Right lobe of liver (tissue), 6 donors: Measurements from ENCODE around the gene CTBP1. TPM values are rescaled to one million over a fixed set of nuclear protein-coding genes. Genes with fewer than 3 reads are reported as not detected.

Experiments used
- ATAC-seq, 4 donors: fragments of 200-7000 bp; cut with Tn5 transposase; one replicate each; pipeline ENCODE4 v1.9.1; 2020; ENCODE audit warnings: mild to moderate bottlenecking in 4 of 4, moderate library complexity in 4 of 4
- DNase-seq, 3 donors: peaks; one replicate each; pipeline ENCODE4 v3.0.0-alpha.2; 2020
- H3K27ac ChIP-seq, 3 donors: fragments of 200-600 bp; one replicate each; pipeline ENCODE4 v1.8.0; 2022
- H3K27me3 ChIP-seq, 2 donors: fragments of 200-600 bp; one replicate each; pipeline ENCODE4 v1.8.0; 2022
- H3K36me3 ChIP-seq, 4 donors: fragments of 200-600 bp; sonication (generic) in 1 of 4; one replicate each; pipeline versions ENCODE4 v1.5.1 to v1.8.0; 2017 to 2022; ENCODE audit warnings: control low read depth in 1 of 4
- H3K4me1 ChIP-seq, 4 donors: fragments of 200-600 bp; sonication (generic) in 1 of 4; one replicate each; pipeline versions ENCODE4 v1.5.1 to v1.8.0; 2017 to 2022; ENCODE audit warnings: control low read depth in 1 of 4
- H3K4me3 ChIP-seq, 3 donors: fragments of 200-600 bp; one replicate each; pipeline ENCODE4 v1.8.0; 2022
- H3K9me3 ChIP-seq, 4 donors: fragments of 200-600 bp; sonication (generic) in 1 of 4; one replicate each; pipeline versions ENCODE4 v1.5.1 to v1.8.0; 2017 to 2022; ENCODE audit warnings: control low read depth in 1 of 4
- POLR2A ChIP-seq: fragments of 450-650 bp; IDR thresholded peaks from one replicate; pipeline ENCODE4 v1.6.1; 2017; ENCODE audit warnings: antibody characterized with exemption, mild to moderate bottlenecking
- WGBS: methylation state at CpG from one replicate; pipeline ENCODE4 v1.1.6; 2018; ENCODE audit warnings: low coverage, low lambda C conversion rate; ENCODE audit not compliant: insufficient coverage; ENCODE audit errors: missing lambda C conversion rate; 5-methylcytosine and 5-hydroxymethylcytosine counted together
- intact Hi-C, 2 donors: fragments of 100-400 bp; cut with DNase I; formaldehyde crosslinking; loops; one replicate each; pipeline versions ENCODE4 v1.11.2 to v1.14.1; 2022
- total RNA-seq, 6 experiments: library from RNA; depleted of rRNA in 2 of 6; stranded (reverse); fragments of >200 nt in 2 of 6; fragmentation: NEBNext Ultra II Directional in 3 of 6; extraction: Animal tissue kit (Norgen Biotek cat#: 25700) in 3 of 6; gene quantifications; one replicate each; pipeline versions ENCODE4 v1.1.0 to v1.2.4, GENCODE V29; 2016 to 2023
- TF ChIP-seq, protein P1 (sequence below), 4 donors: fragments of 200-600 bp in 3 of 4; fragments of 450-650 bp in 1 of 4; IDR thresholded peaks; one replicate each; pipeline versions ENCODE4 v1.5.1 to v1.8.0; 2016 to 2022; ENCODE audit warnings: antibody characterized with exemption in 4 of 4, mild to moderate bottlenecking in 2 of 4
- donor health status: DM: no; HTN: yes; CAD: no.
- donor health status: DM: no; HTN: no; CAD: no.
- donor health status: DM: no; HTN: no; CAD: no.
- donor health status: DM: no; HTN: yes; CAD: no.
- donor health status: DM: no; HTN: yes; CAD: no.

CTBP1 gene
- total RNA-seq, 6 experiments from 2014 or later = 74.8 to 85.5 (median 79.4) TPM

DNA sequence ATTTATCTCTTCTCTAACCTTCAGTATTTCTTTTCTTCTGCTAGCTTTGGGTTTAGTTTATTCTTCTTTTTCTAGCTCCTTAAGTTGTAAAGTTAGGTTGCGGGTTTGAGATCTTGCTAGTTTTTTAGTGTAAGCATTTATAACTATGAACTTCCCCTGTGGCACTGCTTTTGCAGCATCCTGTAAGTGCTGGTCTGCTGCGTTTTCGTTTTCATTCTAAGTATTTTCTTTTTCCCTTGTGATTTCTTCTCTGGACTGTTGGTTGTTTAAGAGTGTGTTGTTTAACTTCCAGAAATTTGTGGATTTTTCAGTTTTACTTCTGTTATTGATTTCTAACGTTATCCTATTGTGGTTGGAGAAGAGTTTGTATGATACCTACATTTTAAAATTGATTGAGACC lies 11.0 kb upstream of the CTBP1 start:
- H3K36me3 ChIP-seq = no peaks in the 10 kb centered on the region
- TF ChIP-seq, protein P1, sequence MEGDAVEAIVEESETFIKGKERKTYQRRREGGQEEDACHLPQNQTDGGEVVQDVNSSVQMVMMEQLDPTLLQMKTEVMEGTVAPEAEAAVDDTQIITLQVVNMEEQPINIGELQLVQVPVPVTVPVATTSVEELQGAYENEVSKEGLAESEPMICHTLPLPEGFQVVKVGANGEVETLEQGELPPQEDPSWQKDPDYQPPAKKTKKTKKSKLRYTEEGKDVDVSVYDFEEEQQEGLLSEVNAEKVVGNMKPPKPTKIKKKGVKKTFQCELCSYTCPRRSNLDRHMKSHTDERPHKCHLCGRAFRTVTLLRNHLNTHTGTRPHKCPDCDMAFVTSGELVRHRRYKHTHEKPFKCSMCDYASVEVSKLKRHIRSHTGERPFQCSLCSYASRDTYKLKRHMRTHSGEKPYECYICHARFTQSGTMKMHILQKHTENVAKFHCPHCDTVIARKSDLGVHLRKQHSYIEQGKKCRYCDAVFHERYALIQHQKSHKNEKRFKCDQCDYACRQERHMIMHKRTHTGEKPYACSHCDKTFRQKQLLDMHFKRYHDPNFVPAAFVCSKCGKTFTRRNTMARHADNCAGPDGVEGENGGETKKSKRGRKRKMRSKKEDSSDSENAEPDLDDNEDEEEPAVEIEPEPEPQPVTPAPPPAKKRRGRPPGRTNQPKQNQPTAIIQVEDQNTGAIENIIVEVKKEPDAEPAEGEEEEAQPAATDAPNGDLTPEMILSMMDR (IDR thresholded peaks at IDR 0.05) = no peak
- TF ChIP-seq POLR2A = no peak
- no peaks in the 10 kb centered on the region for H3K4me1 ChIP-seq
- no peaks in the 10 kb centered on the region for H3K27me3 ChIP-seq
- ATAC-seq (no peak), DNase-seq (no peak)
- intact Hi-C loops = no loop called here
- 77% methylated on average over 4 of the region's 4 CpGs for WGBS
- H3K27ac ChIP-seq = no peak overlapping the region
- H3K4me3 ChIP-seq = no peak overlapping the region
- peaks cover 0 to 4% (median 0%) of the 10 kb centered on the region in 4 donors for H3K9me3 ChIP-seq

DNA sequence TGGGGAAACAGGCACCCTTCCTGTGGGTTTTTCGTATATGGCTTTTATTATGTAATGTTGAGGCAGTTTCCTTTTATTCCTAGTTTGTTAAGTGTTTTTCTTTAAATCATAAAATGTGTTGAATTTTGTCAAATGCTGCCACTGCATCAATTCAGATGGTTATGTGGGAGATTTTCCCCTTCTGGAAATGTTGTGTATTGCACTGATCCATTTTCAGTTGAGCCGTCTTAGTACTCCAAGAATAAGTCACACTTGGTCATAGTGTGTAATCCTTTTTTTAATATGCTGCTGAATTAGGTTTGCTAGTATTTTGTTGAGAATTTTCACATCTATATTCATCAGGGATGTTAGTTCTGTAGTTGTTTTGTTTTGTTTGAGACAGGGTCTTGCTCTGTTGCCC lies 9.5 kb upstream of the CTBP1 start:
- no peak for DNase-seq
- no peak for ATAC-seq
- TF ChIP-seq POLR2A = no peak
- TF ChIP-seq, protein P1 (IDR thresholded peaks at IDR 0.05) = no peak
- peaks cover 0 to 4% (median 0%) of the 10 kb centered on the region in 4 donors for H3K9me3 ChIP-seq
- no peaks in the 10 kb centered on the region for H3K27me3 ChIP-seq
- no peak overlapping the region for H3K27ac ChIP-seq
- WGBS = 90% methylated on average over 2 of the region's 2 CpGs
- no peaks in the 10 kb centered on the region for H3K4me1 ChIP-seq
- intact Hi-C loops = no loop called here
- H3K4me3 ChIP-seq = no peak overlapping the region
- H3K36me3 ChIP-seq = no peaks in the 10 kb centered on the region

DNA sequence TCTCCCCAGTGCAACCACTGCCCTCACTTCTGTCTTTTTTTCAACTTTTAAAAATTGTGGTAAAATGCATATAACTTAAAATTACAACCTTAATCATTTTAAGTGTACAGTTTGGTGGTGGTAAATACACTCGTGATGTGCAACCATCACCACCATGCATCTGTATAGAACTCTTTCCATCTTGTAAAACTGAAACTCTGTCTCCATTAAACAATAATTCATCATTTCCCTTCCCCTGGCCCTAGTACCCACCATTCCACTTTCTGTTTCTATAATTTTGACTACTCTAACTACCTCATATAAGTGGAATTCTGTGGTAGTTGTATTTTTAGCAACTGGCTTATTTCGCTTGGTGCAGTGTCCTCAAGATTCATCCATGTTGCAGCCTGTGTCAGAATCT lies 6.8 kb upstream of the CTBP1 start:
- 95% methylated on average over 2 of the region's 2 CpGs for WGBS
- DNase-seq (no peak), ATAC-seq (no peak)
- Histone ChIP-seq H3K4me1 (peaks cover 0 to 2% (median 0%) of the 10 kb centered on the region in 4 donors), H3K4me3 (no peak overlapping the region), H3K27me3 (no peaks in the 10 kb centered on the region), H3K36me3 (no peaks in the 10 kb centered on the region), H3K9me3 (peaks cover 0 to 4% (median 0%) of the 10 kb centered on the region in 4 donors), H3K27ac (no peak overlapping the region)
- intact Hi-C loops = no loop called here
- no peak for TF ChIP-seq POLR2A
- TF ChIP-seq, protein P1 (IDR thresholded peaks at IDR 0.05) = no peak

DNA sequence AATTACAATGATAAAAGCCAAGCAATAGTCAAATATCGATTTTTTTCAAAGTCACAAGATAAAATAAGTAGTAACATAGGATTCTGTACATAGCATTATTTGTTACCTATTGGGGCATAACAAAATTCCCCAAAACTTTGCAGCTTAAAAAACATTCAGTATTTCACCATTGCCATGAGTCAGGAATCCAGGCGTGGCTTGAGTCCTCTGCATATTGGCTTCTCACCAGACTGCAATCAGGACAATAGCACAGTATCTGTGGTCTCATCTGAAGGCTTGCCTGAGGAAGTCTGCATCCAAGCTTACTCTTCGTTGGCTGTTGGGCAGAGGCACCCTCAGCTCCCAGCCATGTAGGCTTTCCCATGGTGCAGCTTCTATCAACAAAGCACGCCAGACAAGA lies 6.2 kb upstream of the CTBP1 start:
- Histone ChIP-seq H3K9me3 (peaks cover 0 to 4% (median 0%) of the 10 kb centered on the region in 4 donors), H3K27me3 (no peaks in the 10 kb centered on the region), H3K4me3 (no peak overlapping the region), H3K36me3 (no peaks in the 10 kb centered on the region), H3K27ac (no peak overlapping the region), H3K4me1 (peaks cover 0 to 7% (median under 1%) of the 10 kb centered on the region in 4 donors)
- no peak for ATAC-seq
- TF ChIP-seq POLR2A = no peak
- TF ChIP-seq, protein P1 (IDR thresholded peaks at IDR 0.05) = no peak
- intact Hi-C loops = no loop called here
- 85% methylated on average over 3 of the region's 4 CpGs for WGBS
- DNase-seq = no peak

DNA sequence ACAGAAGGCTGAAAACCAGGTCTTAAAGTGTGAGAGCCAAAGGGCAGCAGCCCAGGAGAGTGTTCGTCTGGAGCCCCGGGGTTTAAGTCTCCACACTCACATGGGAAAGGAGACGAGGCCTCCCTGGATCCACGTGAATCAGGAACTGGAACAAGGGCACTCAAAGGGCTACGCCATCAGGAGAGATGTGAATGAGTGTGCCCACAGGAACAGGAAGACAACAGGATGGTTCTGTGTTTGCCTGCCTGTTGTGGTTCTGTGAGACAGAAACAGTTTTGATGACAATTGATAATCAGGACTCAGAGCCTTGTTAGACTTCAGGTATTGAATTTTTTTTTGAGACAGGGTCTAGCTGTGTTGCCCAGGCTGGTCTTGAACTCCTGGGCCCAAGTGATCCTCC lies 4.9 kb upstream of the CTBP1 start:
- DNase-seq (no peak), ATAC-seq (no peak)
- peaks cover 0 to 4% (median 0%) of the 10 kb centered on the region in 4 donors for H3K9me3 ChIP-seq
- no peak for TF ChIP-seq POLR2A
- TF ChIP-seq, protein P1 (IDR thresholded peaks at IDR 0.05) = no peak
- peaks cover 0 to 8% (median 3%) of the 10 kb centered on the region in 4 donors for H3K4me1 ChIP-seq
- H3K27ac ChIP-seq = no peak overlapping the region
- no peaks in the 10 kb centered on the region for H3K27me3 ChIP-seq
- H3K36me3 ChIP-seq = no peaks in the 10 kb centered on the region
- H3K4me3 ChIP-seq = no peak overlapping the region
- intact Hi-C loops = loop anchor here in 1 of 2 donors (5.0 kb wide), 1 partner anchor 83 kb away; no protein-coding TSS in a partner anchor
- 100% methylated on average over 1 of the region's 5 CpGs for WGBS
